ENCODE data around the gene ST7L.

Gene ST7L

GRCh38 chr1:112634367-112634766 is 15.4 kb upstream of the ST7L start:
- POLR2A ChIA-PET = no interaction called here
- TF ChIP-seq CTCF (IDR thresholded peaks at IDR 0.05; ENCODE audit: insufficient read depth, low read length, missing control alignments) = no peak
- no peak for DNase-seq (ENCODE audit: low read depth, low spot score)

GRCh38 chr1:112633628-112634027 is 14.7 kb upstream of the ST7L start:
- no peak for DNase-seq (ENCODE audit: low read depth, low spot score)
- CTCF ChIA-PET = interaction anchor here (1.2 to 1.5 kb wide), 2 partner anchors 41 to 132 kb away, joined by 3 to 5 read pairs; partner anchors contain the start of gene MOV10
- TF ChIP-seq CTCF (IDR thresholded peaks at IDR 0.05; ENCODE audit: insufficient read depth, low read length, missing control alignments) = no peak
- POLR2A ChIA-PET = no interaction called here
- no peak overlapping the region for H3K4me3 ChIP-seq (ENCODE audit: low read depth, low read length)

More at GRCh38 chr1:112634367-112634766, 15.4 kb upstream of the ST7L start:
- no peak overlapping the region for H3K4me3 ChIP-seq (ENCODE audit: low read depth, low read length)
- CTCF ChIA-PET = interaction anchor here (0.8 to 1.5 kb wide), 3 partner anchors 40 to 265 kb away, joined by 3 to 5 read pairs (median 3); partner anchors contain the start of gene MOV10

- TF ChIP-seq CTCF (IDR thresholded peaks at IDR 0.05; ENCODE audit: insufficient read depth, low read length, missing control alignments) = no peak
- no peak overlapping the region for H3K4me3 ChIP-seq (ENCODE audit: low read depth, low read length)
- ChIA-PET POLR2A (no interaction called here), CTCF (interaction anchor here (0.9 kb wide), 1 partner anchor 127 kb away, joined by 4 read pairs; no protein-coding TSS in a partner anchor)
- no peak for DNase-seq (ENCODE audit: low read depth, low spot score)
Measured at GRCh38 chr1:112629256-112629655, 10.3 kb upstream of the ST7L start.

GRCh38 chr1:112628516-112628915 is 9.6 kb upstream of the ST7L start:
- no peak overlapping the region for H3K4me3 ChIP-seq (ENCODE audit: low read depth, low read length)
- ChIA-PET CTCF (no interaction called here), POLR2A (no interaction called here)
- no peak for TF ChIP-seq CTCF (IDR thresholded peaks at IDR 0.05; ENCODE audit: insufficient read depth, low read length, missing control alignments)
- no peak for DNase-seq (ENCODE audit: low read depth, low spot score)

- POLR2A ChIA-PET = no interaction called here
- no peak for DNase-seq (ENCODE audit: low read depth, low spot score)
- H3K4me3 ChIP-seq (ENCODE audit: low read depth, low read length) = no peak overlapping the region
- no peak for TF ChIP-seq CTCF (IDR thresholded peaks at IDR 0.05; ENCODE audit: insufficient read depth, low read length, missing control alignments)
- CTCF ChIA-PET = interaction anchor here (1.0 to 1.2 kb wide), 2 partner anchors 8 to 12 kb away, joined by 3 to 4 read pairs; partner anchors contain the start of genes CAPZA1 and ST7L
Measured at GRCh38 chr1:112626887-112627286, 7.9 kb upstream of the ST7L start.

GRCh38 chr1:112626193-112626592 is 7.3 kb upstream of the ST7L start:
- ChIA-PET CTCF (interaction anchor here (1.2 kb wide), 2 partner anchors 11 to 160 kb away, joined by 3 to 4 read pairs; no protein-coding TSS in a partner anchor), POLR2A (no interaction called here)
- H3K4me3 ChIP-seq (ENCODE audit: low read depth, low read length) = no peak overlapping the region
- DNase-seq (ENCODE audit: low read depth, low spot score) = no peak
- no peak for TF ChIP-seq CTCF (IDR thresholded peaks at IDR 0.05; ENCODE audit: insufficient read depth, low read length, missing control alignments)
